Body of pancreas (tissue), 4 donors: ENCODE measurements around the gene RAI1. TPM values are rescaled to one million over a fixed set of nuclear protein-coding genes. Genes with fewer than 3 reads are reported as not detected.

Experiments used
- ATAC-seq: fragments of 150-250 bp; one replicate; pipeline ENCODE4 v1.9.1; 2016
- DNase-seq, 4 donors: peaks; one replicate each; pipeline ENCODE4 v3.0.0-alpha.2; 2019
- H3K27ac ChIP-seq, 4 donors: fragments of 200-600 bp; sonication (generic); 1 replicate in 3 of 4; 2 replicates in 1 of 4; pipeline versions ENCODE4 v1.5.1 to v1.6.1; 2016 to 2019; ENCODE audit warnings: mild to moderate bottlenecking in 1 of 4, mixed read lengths in 1 of 4, moderate library complexity in 1 of 4
- H3K27me3 ChIP-seq, 2 donors: fragments of 200-600 bp; sonication (generic); one replicate each; pipeline ENCODE4 v1.6.0; 2016; ENCODE audit warnings: mild to moderate bottlenecking in 1 of 2
- H3K36me3 ChIP-seq, 2 donors: fragments of 200-600 bp; sonication (generic); replicated peaks in 1 of 2; 2 replicates each; pipeline ENCODE4 v1.5.1; 2016; ENCODE audit warnings: low read depth in 2 of 2; ENCODE audit not compliant: insufficient read depth in 1 of 2
- H3K4me1 ChIP-seq: fragments of 200-600 bp; sonication (generic); one replicate; pipeline ENCODE4 v1.6.0; 2016
- H3K4me3 ChIP-seq, 2 donors: fragments of 200-600 bp; sonication (generic); 1 replicate in 1 of 2; 2 replicates in 1 of 2; pipeline ENCODE4 v1.5.1; 2016 to 2019
- H3K9me3 ChIP-seq, 3 donors: fragments of 200-600 bp; sonication (generic); 1 replicate in 2 of 3; 2 replicates in 1 of 3; pipeline ENCODE4 v1.5.1; 2016
- CTCF ChIP-seq, 7 experiments: fragments of 450-650 bp in 4 of 7; fragments of 200-600 bp in 3 of 7; sonication (generic) in 3 of 7; IDR thresholded peaks; one replicate each; pipeline ENCODE4 v1.5.1; 2016 to 2019; ENCODE audit warnings: antibody characterized with exemption in 7 of 7
- POLR2A ChIP-seq, 3 donors: fragments of 450-650 bp; IDR thresholded peaks; one replicate each; pipeline ENCODE4 v1.6.1; 2016; ENCODE audit warnings: antibody characterized with exemption in 3 of 3, mild to moderate bottlenecking in 2 of 3
- WGBS, 2 donors: methylation state at CpG; one replicate each; pipeline ENCODE4 v1.1.5; 2017; 5-methylcytosine and 5-hydroxymethylcytosine counted together
- intact Hi-C: fragments of 100-400 bp; cut with DNase I; formaldehyde crosslinking; loops from one replicate; pipeline ENCODE4 v1.15.1; 2023
- total RNA-seq, 2 donors: library from RNA; depleted of rRNA; stranded (reverse); fragments of >200 nt; gene quantifications; one replicate each; pipeline ENCODE4 v1.1.0, GENCODE V29; 2016

Gene RAI1
- total RNA-seq, 2 donors from 2014 or later = 16.3 to 41.5 TPM

- no peaks in the 10 kb centered on the region for H3K27me3 ChIP-seq
- H3K4me1 ChIP-seq = peaks cover 59% of the 10 kb centered on the region
- H3K9me3 ChIP-seq = no peaks in the 10 kb centered on the region
- no peaks in the 10 kb centered on the region for H3K36me3 ChIP-seq
- peak overlapping the region in 3 of 4 donors; percentile 46 to 63 (median 54) for H3K27ac ChIP-seq
- no peak for TF ChIP-seq POLR2A (IDR thresholded peaks at IDR 0.05)
- no peak for TF ChIP-seq CTCF (IDR thresholded peaks at IDR 0.05)
- no peak for ATAC-seq
- 75 to 78% methylated on average over 11 to 14 of the region's 14 CpGs for WGBS, 2 donors
- no peak for DNase-seq
- intact Hi-C loops = no loop called here
- no peak overlapping the region for H3K4me3 ChIP-seq
Observed at GRCh38 chr17:17703140-17703919, 22.1 kb downstream of the RAI1 start.

GRCh38 chr17:17704931-17705330 is 23.7 kb downstream of the RAI1 start:
- DNase-seq (no peak), ATAC-seq (no peak)
- H3K4me1 ChIP-seq = peaks cover 43% of the 10 kb centered on the region
- no peaks in the 10 kb centered on the region for H3K36me3 ChIP-seq
- no peak overlapping the region for H3K4me3 ChIP-seq
- intact Hi-C loops = no loop called here
- H3K27ac ChIP-seq = no peak overlapping the region
- WGBS, 2 donors = 94 to 100% methylated on average over 2 of the region's 2 CpGs
- H3K9me3 ChIP-seq = no peaks in the 10 kb centered on the region
- no peaks in the 10 kb centered on the region for H3K27me3 ChIP-seq
- TF ChIP-seq POLR2A (IDR thresholded peaks at IDR 0.05) (no peak), CTCF (IDR thresholded peaks at IDR 0.05) (no peak)

- DNase-seq = no peak
- intact Hi-C loops = no loop called here
- no peaks in the 10 kb centered on the region for H3K9me3 ChIP-seq
- H3K36me3 ChIP-seq = no peaks in the 10 kb centered on the region
- peaks cover 45% of the 10 kb centered on the region for H3K4me1 ChIP-seq
- H3K27ac ChIP-seq = peak overlapping the region in 1 of 4 donors; percentile 21
- WGBS, 2 donors = 82 to 92% methylated on average over 10 to 12 of the region's 12 CpGs
- no peak overlapping the region for H3K4me3 ChIP-seq
- no peaks in the 10 kb centered on the region for H3K27me3 ChIP-seq
- ATAC-seq = no peak
- TF ChIP-seq POLR2A (IDR thresholded peaks at IDR 0.05) (no peak), CTCF (IDR thresholded peaks at IDR 0.05) (no peak)
Observed at GRCh38 chr17:17706140-17707060, 25.1 kb downstream of the RAI1 start.

- Histone ChIP-seq H3K9me3 (no peaks in the 10 kb centered on the region), H3K4me1 (peaks cover 29% of the 10 kb centered on the region), H3K36me3 (no peaks in the 10 kb centered on the region), H3K27ac (peak overlapping the region in 2 of 4 donors; percentile 8 to 84), H3K27me3 (no peaks in the 10 kb centered on the region), H3K4me3 (no peak overlapping the region)
- intact Hi-C loops = no loop called here
- ATAC-seq (no peak), DNase-seq (no peak)
- TF ChIP-seq CTCF (IDR thresholded peaks at IDR 0.05) (no peak), POLR2A (IDR thresholded peaks at IDR 0.05) (no peak)
Observed at GRCh38 chr17:17708295-17708694, 27.0 kb downstream of the RAI1 start.
